Measurements from ENCODE around the gene PUS10. TPM values are rescaled to one million over a fixed set of nuclear protein-coding genes. Genes with fewer than 3 reads are reported as not detected.
"Not testable (repeated sequence)": the region's sequence is repeated elsewhere in the genome, so short reads cannot be mapped to it uniquely, and the experiment has no call there.

Gene PUS10
- total RNA-seq, 4 donors from 2014 or later: 3.8 to 26.4 (median 12.1) TPM

DNA sequence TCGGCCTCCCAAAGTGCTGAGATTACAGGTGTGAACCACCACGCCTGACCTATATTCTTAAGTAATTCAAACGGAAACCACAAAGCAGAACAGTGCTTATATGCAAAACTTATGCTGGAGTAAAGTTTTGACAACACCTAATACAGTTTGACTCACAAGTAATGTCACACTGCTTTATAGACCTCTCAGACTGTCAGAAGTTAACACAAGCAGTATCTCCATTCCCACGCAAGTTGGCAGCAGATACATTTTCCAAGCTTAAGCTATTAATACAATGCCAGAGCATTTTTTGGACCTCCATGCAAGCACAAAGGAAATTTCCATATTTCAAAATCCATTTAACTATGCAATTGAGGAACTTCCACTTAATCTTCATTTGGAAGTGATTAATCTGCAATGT is 26.6 kb upstream of the PUS10 start:
- DNase-seq: no peak
- Histone ChIP-seq H3K4me1 (peaks cover 0 to 8% (median 0%) of the 10 kb centered on the region in 4 donors), H3K27me3 (no peaks in the 10 kb centered on the region), H3K4me3 (no peak overlapping the region), H3K27ac (no peak overlapping the region), H3K9me3 (no peaks in the 10 kb centered on the region), H3K36me3 (peaks cover 0 to 20% (median 8%) of the 10 kb centered on the region in 4 donors)
- intact Hi-C loops (cut with DNase I; ENCODE audit: low total_unique reads) (no loop called here), in situ Hi-C loops (cut with MboI; ENCODE audit: low pct_ligation_motif_present in 1 of 4, low pct_unique_long_range_greater_than_20kb in 1 of 4, low sequenced_read_pairs in 3 of 4) (no loop called here)
- no peak for TF ChIP-seq POLR2A (IDR thresholded peaks at IDR 0.05)
- TF ChIP-seq POLR2AphosphoS5 (IDR thresholded peaks at IDR 0.05): no peak
- TF ChIP-seq EP300 (IDR thresholded peaks at IDR 0.05; ENCODE audit: low read depth): no peak
- TF ChIP-seq, protein P1, sequence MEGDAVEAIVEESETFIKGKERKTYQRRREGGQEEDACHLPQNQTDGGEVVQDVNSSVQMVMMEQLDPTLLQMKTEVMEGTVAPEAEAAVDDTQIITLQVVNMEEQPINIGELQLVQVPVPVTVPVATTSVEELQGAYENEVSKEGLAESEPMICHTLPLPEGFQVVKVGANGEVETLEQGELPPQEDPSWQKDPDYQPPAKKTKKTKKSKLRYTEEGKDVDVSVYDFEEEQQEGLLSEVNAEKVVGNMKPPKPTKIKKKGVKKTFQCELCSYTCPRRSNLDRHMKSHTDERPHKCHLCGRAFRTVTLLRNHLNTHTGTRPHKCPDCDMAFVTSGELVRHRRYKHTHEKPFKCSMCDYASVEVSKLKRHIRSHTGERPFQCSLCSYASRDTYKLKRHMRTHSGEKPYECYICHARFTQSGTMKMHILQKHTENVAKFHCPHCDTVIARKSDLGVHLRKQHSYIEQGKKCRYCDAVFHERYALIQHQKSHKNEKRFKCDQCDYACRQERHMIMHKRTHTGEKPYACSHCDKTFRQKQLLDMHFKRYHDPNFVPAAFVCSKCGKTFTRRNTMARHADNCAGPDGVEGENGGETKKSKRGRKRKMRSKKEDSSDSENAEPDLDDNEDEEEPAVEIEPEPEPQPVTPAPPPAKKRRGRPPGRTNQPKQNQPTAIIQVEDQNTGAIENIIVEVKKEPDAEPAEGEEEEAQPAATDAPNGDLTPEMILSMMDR (IDR thresholded peaks at IDR 0.05): no peak
- 50 to 73% methylated on average over 2 to 4 of the region's 4 CpGs for WGBS, 2 donors (ENCODE audit: low coverage in 1 of 2)

- Histone ChIP-seq H3K9me3 (no peaks in the 10 kb centered on the region), H3K4me3 (no peak overlapping the region), H3K27ac (no peak overlapping the region), H3K4me1 (peaks cover 0 to 8% (median 0%) of the 10 kb centered on the region in 4 donors), H3K36me3 (peaks cover 0 to 3% (median 0%) of the 10 kb centered on the region in 4 donors), H3K27me3 (no peaks in the 10 kb centered on the region)
- in situ Hi-C loops (cut with MboI; ENCODE audit: low pct_ligation_motif_present in 1 of 4, low pct_unique_long_range_greater_than_20kb in 1 of 4, low sequenced_read_pairs in 3 of 4) (no loop called here), intact Hi-C loops (cut with DNase I; ENCODE audit: low total_unique reads) (no loop called here)
- TF ChIP-seq, protein P1 (IDR thresholded peaks at IDR 0.05): no peak
- no peak for TF ChIP-seq POLR2A (IDR thresholded peaks at IDR 0.05)
- TF ChIP-seq EP300 (IDR thresholded peaks at IDR 0.05; ENCODE audit: low read depth): no peak
- no peak for TF ChIP-seq POLR2AphosphoS5 (IDR thresholded peaks at IDR 0.05)
- DNase-seq: no peak
- WGBS, 2 donors (ENCODE audit: low coverage in 1 of 2): 67 to 89% methylated on average over 1 to 3 of the region's 3 CpGs
Observed at GRCh38 chr2:61042807-61043206, 24.8 kb upstream of the PUS10 start.

GRCh38 chr2:61036643-61037042 is 18.6 kb upstream of the PUS10 start:
- H3K4me3 ChIP-seq; intact Hi-C loops (cut with DNase I; ENCODE audit: low total_unique reads); H3K4me1 ChIP-seq; in situ Hi-C loops (cut with MboI; ENCODE audit: low pct_ligation_motif_present in 1 of 4, low pct_unique_long_range_greater_than_20kb in 1 of 4, low sequenced_read_pairs in 3 of 4); H3K9me3 ChIP-seq; H3K27ac ChIP-seq; H3K27me3 ChIP-seq; DNase-seq: not testable (repeated sequence)
- 93% methylated on average over 2 of the region's 2 CpGs; no CpG with 5 or more reads in 1 of the 2 donors for WGBS, 2 donors (ENCODE audit: low coverage in 1 of 2)
- H3K36me3 ChIP-seq: peaks cover 0 to 41% (median 19%) of the 10 kb centered on the region in 4 donors

DNA sequence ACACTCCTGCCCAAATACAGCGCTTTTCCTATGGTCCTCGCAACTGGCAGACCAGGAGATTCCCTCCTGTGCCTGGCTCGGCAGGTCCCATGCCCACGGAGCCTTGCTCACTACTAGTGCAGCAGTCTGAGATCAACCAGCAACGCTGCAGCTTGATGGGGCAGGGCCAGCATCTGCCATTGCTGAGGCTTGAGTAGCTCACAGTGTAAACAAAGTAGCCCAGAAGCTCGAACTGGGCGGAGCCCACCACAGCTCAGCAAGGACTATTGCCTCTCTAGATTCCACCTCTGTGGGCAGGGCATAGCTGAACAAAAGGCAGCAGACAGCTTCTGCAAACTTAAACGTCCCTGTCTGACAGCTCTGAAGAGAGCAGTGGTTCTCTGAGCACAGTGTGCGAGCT is 16.5 kb upstream of the PUS10 start:
- H3K27me3 ChIP-seq; DNase-seq; H3K4me1 ChIP-seq; intact Hi-C loops (cut with DNase I; ENCODE audit: low total_unique reads); in situ Hi-C loops (cut with MboI; ENCODE audit: low pct_ligation_motif_present in 1 of 4, low pct_unique_long_range_greater_than_20kb in 1 of 4, low sequenced_read_pairs in 3 of 4); H3K27ac ChIP-seq; H3K4me3 ChIP-seq; H3K9me3 ChIP-seq: not testable (repeated sequence)
- 95% methylated on average over 9 of the region's 9 CpGs; no CpG with 5 or more reads in 1 of the 2 donors for WGBS, 2 donors (ENCODE audit: low coverage in 1 of 2)
- H3K36me3 ChIP-seq: peaks cover 0 to 47% (median 20%) of the 10 kb centered on the region in 4 donors

DNA sequence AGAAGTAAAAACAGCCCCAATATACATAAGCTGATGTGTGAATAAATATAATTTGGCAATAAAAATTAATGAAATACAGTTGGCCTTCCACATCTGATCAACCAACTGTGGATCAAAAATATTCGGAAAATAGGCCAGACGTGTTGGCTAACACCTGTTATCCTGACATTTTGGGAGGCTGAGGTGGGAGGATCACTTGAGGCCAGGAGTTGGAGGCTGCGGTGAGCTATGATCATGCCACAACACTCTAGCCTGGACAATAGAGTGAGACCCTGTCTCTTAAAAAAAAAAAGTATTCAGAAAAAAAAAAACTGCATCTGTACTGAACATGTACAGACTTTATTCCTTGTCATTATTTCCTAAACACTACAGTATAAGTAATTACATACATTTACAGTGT is 11.5 kb upstream of the PUS10 start:
- Histone ChIP-seq H3K27ac (no peak overlapping the region), H3K4me1 (no peaks in the 10 kb centered on the region), H3K4me3 (no peak overlapping the region), H3K27me3 (no peaks in the 10 kb centered on the region), H3K36me3 (peaks cover 0 to 35% (median 15%) of the 10 kb centered on the region in 4 donors), H3K9me3 (no peaks in the 10 kb centered on the region)
- TF ChIP-seq EP300 (IDR thresholded peaks at IDR 0.05; ENCODE audit: low read depth): no peak
- TF ChIP-seq, protein P1 (IDR thresholded peaks at IDR 0.05): no peak
- no peak for TF ChIP-seq POLR2AphosphoS5 (IDR thresholded peaks at IDR 0.05)
- no peak for TF ChIP-seq POLR2A (IDR thresholded peaks at IDR 0.05)
- WGBS, 2 donors (ENCODE audit: low coverage in 1 of 2): 93 to 95% methylated on average over 3 of the region's 3 CpGs
- in situ Hi-C loops (cut with MboI; ENCODE audit: low pct_ligation_motif_present in 1 of 4, low pct_unique_long_range_greater_than_20kb in 1 of 4, low sequenced_read_pairs in 3 of 4): no loop called here
- no peak for DNase-seq
- intact Hi-C loops (cut with DNase I; ENCODE audit: low total_unique reads): no loop called here
